WTC11 (cell line): ENCODE measurements around the gene HAUS6. TPM values are rescaled to one million over a fixed set of nuclear protein-coding genes. Genes with fewer than 3 reads are reported as not detected.

Experiments used
- ATAC-seq: fragments of 200-7000 bp; cut with Tn5 transposase; 2 replicates; pipeline ENCODE4 v1.10.0; 2021; ENCODE audit warnings: mild to moderate bottlenecking, moderate library complexity
- CTCF ChIA-PET: fragments of 300-600 bp; sonication (Branson Sonifier 250); formaldehyde crosslinking; loops from one replicate; lab custom pipeline; 2021; ENCODE audit warnings: antibody characterized with exemption; lab: Charles Lee
- POLR2A ChIA-PET: fragments of 350-600 bp; sonication (Branson Sonifier 250); formaldehyde crosslinking; loops from one replicate; lab custom pipeline; 2021; ENCODE audit warnings: antibody characterized with exemption; lab: Charles Lee
- DNase-seq: peaks from one replicate; pipeline ENCODE4 v3.0.0; 2021; ENCODE audit warnings: low spot score
- H3K27ac Mint-ChIP-seq: 2 replicates; pipeline ENCODE4 v1.8.0; 2021; ENCODE audit warnings: mixed read lengths
- H3K27me3 Mint-ChIP-seq: 2 replicates; pipeline ENCODE4 v1.8.0; 2021; ENCODE audit warnings: low read depth, mild to moderate bottlenecking, moderate library complexity, mixed read lengths
- H3K36me3 Mint-ChIP-seq: 2 replicates; pipeline ENCODE4 v1.8.0; 2021; ENCODE audit warnings: mixed read lengths
- H3K4me1 Mint-ChIP-seq: 2 replicates; pipeline ENCODE4 v1.8.0; 2022; ENCODE audit warnings: mixed read lengths
- H3K4me3 Mint-ChIP-seq: 2 replicates; pipeline ENCODE4 v1.8.0; 2021; ENCODE audit warnings: mild to moderate bottlenecking, moderate library complexity, mixed read lengths
- H3K9me3 Mint-ChIP-seq: 2 replicates; pipeline ENCODE4 v1.8.0; 2021; ENCODE audit warnings: mixed read lengths
- CREB1 ChIP-seq: sonication (generic); formaldehyde crosslinking; IDR thresholded peaks from 2 replicates; pipeline ENCODE4 v1.8.0; 2023; ENCODE audit warnings: mild to moderate bottlenecking, missing genetic modification reagents
- CREM ChIP-seq: sonication (generic); formaldehyde crosslinking; IDR thresholded peaks from 2 replicates; pipeline ENCODE4 v1.8.1; 2022; ENCODE audit warnings: mild to moderate bottlenecking, missing genetic modification reagents, moderate library complexity
- E2F1 ChIP-seq: sonication (generic); formaldehyde crosslinking; IDR thresholded peaks from 2 replicates; pipeline ENCODE4 v1.8.0; 2022; ENCODE audit warnings: mild to moderate bottlenecking, missing genetic modification reagents
- GTF2I ChIP-seq: fragments of 250-450 bp; sonication (Bioruptor Pico); conservative IDR thresholded peaks from 2 replicates; pipeline ENCODE4 v1.4.0; 2021; ENCODE audit warnings: mild to moderate bottlenecking
- IRF1 ChIP-seq: sonication (generic); formaldehyde crosslinking; IDR thresholded peaks from 2 replicates; pipeline ENCODE4 v1.8.0; 2023; ENCODE audit warnings: missing genetic modification reagents
- IRF2 ChIP-seq: sonication (generic); formaldehyde crosslinking; IDR thresholded peaks from 2 replicates; pipeline ENCODE4 v1.8.0; 2022; ENCODE audit warnings: low read depth, missing genetic modification reagents, borderline replicate concordance
- JAZF1 ChIP-seq: fragments of 250-450 bp; sonication (Bioruptor Pico); IDR thresholded peaks from 2 replicates; pipeline ENCODE4 v1.9.0; 2021; ENCODE audit warnings: moderate library complexity, mild to moderate bottlenecking, inconsistent platforms
- ZMAT4 ChIP-seq: fragments of 250-450 bp; sonication (Bioruptor Pico); IDR thresholded peaks from 2 replicates; pipeline ENCODE4 v1.9.0; 2021; ENCODE audit warnings: mild to moderate bottlenecking
- ZNF219 ChIP-seq: sonication (generic); formaldehyde crosslinking; IDR thresholded peaks from 2 replicates; pipeline ENCODE4 v1.8.0; 2023; ENCODE audit warnings: missing genetic modification reagents, mild to moderate bottlenecking, borderline replicate concordance
- ZNF232 ChIP-seq: sonication (generic); formaldehyde crosslinking; IDR thresholded peaks from 2 replicates; pipeline ENCODE4 v1.8.0; 2022; ENCODE audit warnings: mild to moderate bottlenecking, missing genetic modification reagents
- ZNF396 ChIP-seq: fragments of 250-450 bp; sonication (Bioruptor Pico); IDR thresholded peaks from 2 replicates; pipeline ENCODE4 v1.8.0; 2021; ENCODE audit warnings: mild to moderate bottlenecking, moderate library complexity, borderline replicate concordance
- total RNA-seq: library from RNA; stranded (reverse); gene quantifications from 3 replicates; pipeline ENCODE4 v1.2.3, GENCODE V29; 2021
- TF ChIP-seq, protein P1 (sequence below): sonication (generic); formaldehyde crosslinking; IDR thresholded peaks from 2 replicates; pipeline ENCODE4 v1.8.0; 2022; ENCODE audit warnings: missing genetic modification reagents
- TF ChIP-seq, protein P2 (sequence below): sonication (generic); formaldehyde crosslinking; IDR thresholded peaks from 2 replicates; pipeline ENCODE4 v1.8.0; 2023; ENCODE audit warnings: mild to moderate bottlenecking, missing genetic modification reagents
- TF ChIP-seq, protein P3 (sequence below): fragments of 250-450 bp; sonication (Bioruptor Pico); conservative IDR thresholded peaks from 2 replicates; pipeline ENCODE4 v1.9.0; 2021; ENCODE audit warnings: mild to moderate bottlenecking
- TF ChIP-seq, protein P4 (sequence below): fragments of 250-450 bp; sonication (Bioruptor Pico); IDR thresholded peaks from 2 replicates; pipeline ENCODE4 v2.1.2; 2022; ENCODE audit warnings: mild to moderate bottlenecking, moderate library complexity
- TF ChIP-seq, protein P5 (sequence below): sonication (generic); formaldehyde crosslinking; IDR thresholded peaks from 2 replicates; pipeline ENCODE4 v1.8.0; 2022; ENCODE audit warnings: mild to moderate bottlenecking, missing genetic modification reagents

Gene HAUS6
- total RNA-seq, 1 experiment from 2014 or later = 43.3 TPM

GRCh38 chr9:19026375-19026774, 76.3 kb downstream of the HAUS6 start (continued):
- TF ChIP-seq, protein P1, sequence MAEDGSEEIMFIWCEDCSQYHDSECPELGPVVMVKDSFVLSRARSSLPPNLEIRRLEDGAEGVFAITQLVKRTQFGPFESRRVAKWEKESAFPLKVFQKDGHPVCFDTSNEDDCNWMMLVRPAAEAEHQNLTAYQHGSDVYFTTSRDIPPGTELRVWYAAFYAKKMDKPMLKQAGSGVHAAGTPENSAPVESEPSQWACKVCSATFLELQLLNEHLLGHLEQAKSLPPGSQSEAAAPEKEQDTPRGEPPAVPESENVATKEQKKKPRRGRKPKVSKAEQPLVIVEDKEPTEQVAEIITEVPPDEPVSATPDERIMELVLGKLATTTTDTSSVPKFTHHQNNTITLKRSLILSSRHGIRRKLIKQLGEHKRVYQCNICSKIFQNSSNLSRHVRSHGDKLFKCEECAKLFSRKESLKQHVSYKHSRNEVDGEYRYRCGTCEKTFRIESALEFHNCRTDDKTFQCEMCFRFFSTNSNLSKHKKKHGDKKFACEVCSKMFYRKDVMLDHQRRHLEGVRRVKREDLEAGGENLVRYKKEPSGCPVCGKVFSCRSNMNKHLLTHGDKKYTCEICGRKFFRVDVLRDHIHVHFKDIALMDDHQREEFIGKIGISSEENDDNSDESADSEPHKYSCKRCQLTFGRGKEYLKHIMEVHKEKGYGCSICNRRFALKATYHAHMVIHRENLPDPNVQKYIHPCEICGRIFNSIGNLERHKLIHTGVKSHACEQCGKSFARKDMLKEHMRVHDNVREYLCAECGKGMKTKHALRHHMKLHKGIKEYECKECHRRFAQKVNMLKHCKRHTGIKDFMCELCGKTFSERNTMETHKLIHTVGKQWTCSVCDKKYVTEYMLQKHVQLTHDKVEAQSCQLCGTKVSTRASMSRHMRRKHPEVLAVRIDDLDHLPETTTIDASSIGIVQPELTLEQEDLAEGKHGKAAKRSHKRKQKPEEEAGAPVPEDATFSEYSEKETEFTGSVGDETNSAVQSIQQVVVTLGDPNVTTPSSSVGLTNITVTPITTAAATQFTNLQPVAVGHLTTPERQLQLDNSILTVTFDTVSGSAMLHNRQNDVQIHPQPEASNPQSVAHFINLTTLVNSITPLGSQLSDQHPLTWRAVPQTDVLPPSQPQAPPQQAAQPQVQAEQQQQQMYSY = no peak
- TF ChIP-seq IRF1 (CRISPR knock-in tag) = no peak

DNA sequence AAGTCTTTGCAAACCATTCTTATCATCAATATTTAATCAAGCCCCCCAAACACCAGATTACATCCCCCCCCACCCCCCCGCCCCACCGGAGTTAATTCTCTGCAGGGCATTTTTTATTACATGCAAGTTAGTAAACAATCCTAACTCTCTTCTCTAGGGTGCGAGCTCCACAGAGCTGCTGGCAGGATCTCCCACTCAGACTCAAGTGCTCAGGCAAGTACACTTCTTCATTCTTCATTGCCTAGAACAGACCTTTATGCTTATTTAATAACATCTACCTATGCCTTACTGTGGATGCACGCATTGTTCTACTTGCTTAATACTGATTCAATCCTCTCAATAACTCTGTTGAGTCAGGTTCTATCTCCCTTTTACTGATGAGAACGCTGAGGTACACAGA, 79.6 kb downstream of the HAUS6 start:
- DNase-seq = no peak
- H3K4me3 Mint-ChIP-seq = no peak overlapping the region
- ATAC-seq = no peak
- H3K4me1 Mint-ChIP-seq = no peaks in the 10 kb centered on the region
- peaks cover 19% of the 10 kb centered on the region for H3K9me3 Mint-ChIP-seq
- H3K27ac Mint-ChIP-seq = no peak overlapping the region
- POLR2A ChIA-PET = no interaction called here
- TF ChIP-seq ZMAT4 (CRISPR knock-in tag) = no peak
- TF ChIP-seq, protein P2, sequence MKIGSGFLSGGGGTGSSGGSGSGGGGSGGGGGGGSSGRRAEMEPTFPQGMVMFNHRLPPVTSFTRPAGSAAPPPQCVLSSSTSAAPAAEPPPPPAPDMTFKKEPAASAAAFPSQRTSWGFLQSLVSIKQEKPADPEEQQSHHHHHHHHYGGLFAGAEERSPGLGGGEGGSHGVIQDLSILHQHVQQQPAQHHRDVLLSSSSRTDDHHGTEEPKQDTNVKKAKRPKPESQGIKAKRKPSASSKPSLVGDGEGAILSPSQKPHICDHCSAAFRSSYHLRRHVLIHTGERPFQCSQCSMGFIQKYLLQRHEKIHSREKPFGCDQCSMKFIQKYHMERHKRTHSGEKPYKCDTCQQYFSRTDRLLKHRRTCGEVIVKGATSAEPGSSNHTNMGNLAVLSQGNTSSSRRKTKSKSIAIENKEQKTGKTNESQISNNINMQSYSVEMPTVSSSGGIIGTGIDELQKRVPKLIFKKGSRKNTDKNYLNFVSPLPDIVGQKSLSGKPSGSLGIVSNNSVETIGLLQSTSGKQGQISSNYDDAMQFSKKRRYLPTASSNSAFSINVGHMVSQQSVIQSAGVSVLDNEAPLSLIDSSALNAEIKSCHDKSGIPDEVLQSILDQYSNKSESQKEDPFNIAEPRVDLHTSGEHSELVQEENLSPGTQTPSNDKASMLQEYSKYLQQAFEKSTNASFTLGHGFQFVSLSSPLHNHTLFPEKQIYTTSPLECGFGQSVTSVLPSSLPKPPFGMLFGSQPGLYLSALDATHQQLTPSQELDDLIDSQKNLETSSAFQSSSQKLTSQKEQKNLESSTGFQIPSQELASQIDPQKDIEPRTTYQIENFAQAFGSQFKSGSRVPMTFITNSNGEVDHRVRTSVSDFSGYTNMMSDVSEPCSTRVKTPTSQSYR (CRISPR knock-in tag) = no peak
- no peak for TF ChIP-seq JAZF1 (CRISPR knock-in tag)
- TF ChIP-seq CREM (CRISPR knock-in tag) = no peak
- no peak for TF ChIP-seq CREB1 (CRISPR knock-in tag)
- TF ChIP-seq, all 79 proteins: peak for 0
- CTCF ChIA-PET = interaction anchor here (0.8 kb wide), 1 partner anchor 442 kb away, joined by 3 read pairs; no protein-coding TSS in a partner anchor
- Mint-ChIP-seq H3K27me3 (0 out of 2 replicates have a peak, but pooled peaks cover 4% of the 10 kb centered on the region), H3K36me3 (peaks cover 7% of the 10 kb centered on the region; the same call in 1 of the 2 replicates)

DNA sequence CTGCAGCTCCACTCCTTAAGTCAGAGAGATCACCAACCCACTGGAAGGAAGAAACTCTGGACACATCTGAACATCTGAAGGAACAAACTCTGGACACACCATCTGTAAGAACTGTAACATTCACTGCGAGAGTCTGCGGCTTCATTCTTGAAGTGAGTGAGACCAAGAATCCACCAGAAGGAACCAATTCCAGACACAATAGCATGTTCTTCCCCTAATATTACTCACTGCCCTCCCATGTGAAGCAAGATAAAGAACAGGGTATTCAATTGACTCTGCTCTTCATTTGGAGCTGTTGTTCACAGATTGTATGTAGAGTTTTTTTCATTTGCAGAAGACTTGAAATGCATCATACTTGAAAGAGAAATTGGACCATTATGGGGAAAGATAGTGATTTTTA, 80.5 kb downstream of the HAUS6 start:
- Mint-ChIP-seq H3K4me1 (no peaks in the 10 kb centered on the region), H3K27ac (no peak overlapping the region), H3K9me3 (peaks cover 19% of the 10 kb centered on the region), H3K27me3 (0 out of 2 replicates have a peak, but pooled peaks cover 4% of the 10 kb centered on the region), H3K36me3 (peaks cover 7% of the 10 kb centered on the region; the same call in 1 of the 2 replicates), H3K4me3 (no peak overlapping the region)
- DNase-seq = no peak
- ChIA-PET CTCF (no interaction called here), POLR2A (no interaction called here)
- ATAC-seq = no peak
- TF ChIP-seq, protein P3, sequence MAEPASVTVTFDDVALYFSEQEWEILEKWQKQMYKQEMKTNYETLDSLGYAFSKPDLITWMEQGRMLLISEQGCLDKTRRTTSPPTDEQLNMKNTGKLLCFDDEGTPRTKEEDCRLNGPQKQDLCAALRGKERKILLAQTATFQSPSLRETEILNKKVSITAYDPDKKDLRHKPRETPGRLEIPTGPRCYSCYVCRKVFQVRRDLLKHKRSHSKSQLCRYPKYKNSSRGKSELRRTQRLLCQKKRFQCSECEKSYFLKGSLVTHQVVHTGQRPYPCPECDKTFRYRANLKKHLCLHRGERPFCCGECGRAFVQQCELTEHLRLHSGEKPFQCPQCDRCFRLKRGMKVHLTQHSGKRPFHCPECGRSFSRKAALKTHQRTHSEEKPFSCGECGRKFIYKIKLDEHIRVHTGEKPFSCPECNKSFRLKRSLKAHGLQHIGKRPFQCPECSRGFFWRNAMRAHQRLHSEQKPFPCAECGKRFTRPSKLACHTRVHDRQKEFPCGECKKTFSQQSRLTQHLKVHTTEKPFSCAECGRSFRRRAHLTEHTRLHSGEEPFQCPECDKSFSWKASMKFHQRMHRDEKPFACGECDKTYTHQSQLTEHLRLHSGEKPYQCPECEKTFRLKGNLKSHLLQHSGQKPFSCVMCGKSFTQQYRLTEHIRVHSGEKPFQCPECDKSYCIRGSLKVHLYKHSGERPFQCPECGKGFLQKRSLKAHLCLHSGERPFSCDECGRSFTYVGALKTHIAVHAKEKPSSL = no peak
- no peak for TF ChIP-seq ZNF396
- TF ChIP-seq, protein P1 = no peak
- TF ChIP-seq, protein P4, sequence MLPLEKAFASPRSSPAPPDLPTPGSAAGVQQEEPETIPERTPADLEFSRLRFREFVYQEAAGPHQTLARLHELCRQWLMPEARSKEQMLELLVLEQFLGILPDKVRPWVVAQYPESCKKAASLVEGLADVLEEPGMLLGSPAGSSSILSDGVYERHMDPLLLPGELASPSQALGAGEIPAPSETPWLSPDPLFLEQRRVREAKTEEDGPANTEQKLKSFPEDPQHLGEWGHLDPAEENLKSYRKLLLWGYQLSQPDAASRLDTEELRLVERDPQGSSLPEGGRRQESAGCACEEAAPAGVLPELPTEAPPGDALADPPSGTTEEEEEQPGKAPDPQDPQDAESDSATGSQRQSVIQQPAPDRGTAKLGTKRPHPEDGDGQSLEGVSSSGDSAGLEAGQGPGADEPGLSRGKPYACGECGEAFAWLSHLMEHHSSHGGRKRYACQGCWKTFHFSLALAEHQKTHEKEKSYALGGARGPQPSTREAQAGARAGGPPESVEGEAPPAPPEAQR (CRISPR knock-in tag) = no peak
- TF ChIP-seq ZNF232 (CRISPR knock-in tag) = no peak
- TF ChIP-seq ZNF219 (CRISPR knock-in tag) = no peak
- TF ChIP-seq GTF2I (CRISPR knock-in tag) = no peak
- no peak for TF ChIP-seq E2F1
- TF ChIP-seq, protein P5, sequence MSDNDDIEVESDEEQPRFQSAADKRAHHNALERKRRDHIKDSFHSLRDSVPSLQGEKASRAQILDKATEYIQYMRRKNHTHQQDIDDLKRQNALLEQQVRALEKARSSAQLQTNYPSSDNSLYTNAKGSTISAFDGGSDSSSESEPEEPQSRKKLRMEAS (CRISPR knock-in tag) = no peak
- TF ChIP-seq IRF2 (CRISPR knock-in tag) = no peak
